Activated CD4-positive, alpha-beta T cell treated with anti-CD3 and anti-CD28 coated beads for 36 hours (primary cell): ENCODE measurements around the gene CFAP57. TPM values are rescaled to one million over a fixed set of nuclear protein-coding genes. Genes with fewer than 3 reads are reported as not detected.

Experiments used
- ATAC-seq: fragments of 200-7000 bp; cut with Tn5 transposase; one replicate; pipeline ENCODE4 v1.10.0; 2021; ENCODE audit warnings: mild to moderate bottlenecking, moderate library complexity
- CTCF ChIA-PET: fragments of 350-600 bp; sonication (Branson Sonifier 250); formaldehyde crosslinking; loops from one replicate; lab custom pipeline; 2021; ENCODE audit warnings: antibody characterized with exemption; lab: Charles Lee
- POLR2A ChIA-PET: fragments of 350-600 bp; sonication (Branson Sonifier 250); formaldehyde crosslinking; loops from one replicate; lab custom pipeline; 2021; ENCODE audit warnings: antibody characterized with exemption, inconsistent platforms; lab: Charles Lee
- DNase-seq: peaks from one replicate; pipeline ENCODE4 v3.0.0-alpha.2; 2020
- H3K27ac Mint-ChIP-seq: one replicate; pipeline ENCODE4 v1.8.0; 2021; ENCODE audit warnings: mixed read lengths
- H3K27me3 Mint-ChIP-seq: one replicate; pipeline ENCODE4 v1.8.0; 2021; ENCODE audit warnings: mixed read lengths
- H3K36me3 Mint-ChIP-seq: one replicate; pipeline ENCODE4 v1.8.0; 2021; ENCODE audit warnings: low read depth, mixed read lengths
- H3K4me1 Mint-ChIP-seq: one replicate; pipeline ENCODE4 v1.8.0; 2021; ENCODE audit warnings: mixed read lengths
- H3K4me3 Mint-ChIP-seq: one replicate; pipeline ENCODE4 v1.8.0; 2021; ENCODE audit warnings: mild to moderate bottlenecking, moderate library complexity, mixed read lengths
- H3K9me3 Mint-ChIP-seq: one replicate; pipeline ENCODE4 v1.8.0; 2021; ENCODE audit warnings: low read depth, mixed read lengths
- intact Hi-C, 2 experiments: fragments of 100-400 bp; cut with DNase I in 1 of 2; cut with micrococcal nuclease in 1 of 2; formaldehyde crosslinking; loops; one replicate each; pipeline versions ENCODE4 v1.14.2 to v1.15.1; 2022 to 2024; cut with DNase I, micrococcal nuclease
- microRNA-seq: library from miRNA; unstranded; fragments of <30 nt; microRNA quantifications from one replicate; pipeline ENCODE4 v1.2.0, GENCODE V29; 2021; ENCODE audit warnings: borderline replicate concordance
- total RNA-seq, 2 experiments: library from RNA; stranded (reverse); gene quantifications; one replicate each; pipeline ENCODE4 v1.2.3, GENCODE V29; 2021

The CFAP57 gene
- total RNA-seq, 2 experiments from 2014 or later = 0.11 TPM; not detected in 1

- no peaks in the 10 kb centered on the region for H3K27me3 Mint-ChIP-seq
These were observed 130.8 kb downstream of the CFAP57 start for GRCh38 chr1:43302721-43303470.

GRCh38 chr1:43303471-43304313, 131.6 kb downstream of the CFAP57 start:
- Mint-ChIP-seq H3K4me1 (no peaks in the 10 kb centered on the region), H3K9me3 (no peaks in the 10 kb centered on the region), H3K27ac (no peak overlapping the region), H3K27me3 (no peaks in the 10 kb centered on the region), H3K36me3 (no peaks in the 10 kb centered on the region), H3K4me3 (no peak overlapping the region)
- ChIA-PET POLR2A (no interaction called here), CTCF (interaction anchor here (0.8 to 1.3 kb wide), 2 partner anchors 26 to 59 kb away, joined by 3 to 4 read pairs; no protein-coding TSS in a partner anchor)
- intact Hi-C loops = no loop called here
- DNase-seq (no peak), ATAC-seq (no peak)

More at GRCh38 chr1:43302721-43303470, 130.8 kb downstream of the CFAP57 start:
- H3K27ac Mint-ChIP-seq = no peak overlapping the region
- ChIA-PET POLR2A (no interaction called here), CTCF (interaction anchor here (1.3 kb wide), 1 partner anchor 27 kb away, joined by 4 read pairs; no protein-coding TSS in a partner anchor)
- DNase-seq = no peak
- no peak overlapping the region for H3K4me3 Mint-ChIP-seq
- no peak for ATAC-seq
- no peaks in the 10 kb centered on the region for H3K36me3 Mint-ChIP-seq
- no peaks in the 10 kb centered on the region for H3K9me3 Mint-ChIP-seq
- H3K4me1 Mint-ChIP-seq = no peaks in the 10 kb centered on the region
- intact Hi-C loops = no loop called here

Small RNA genes lying within 50 kb of the gene (microRNA-seq; reads per million reads assigned to microRNA genes)
- 2.1 reads per million for gene MIR6733

Other genes starting within 250 kb of the CFAP57 start
- gene SLC2A1, start 213.5 kb upstream of the CFAP57 start, total RNA-seq = 100 to 1,000 TPM; 115 to 125 TPM
- 100 to 1,000 TPM; 100 to 114 TPM for gene EBNA1BP2, start within 50 bp of the CFAP57 start, total RNA-seq
- not detected for gene TMEM125, start 97.7 kb downstream of the CFAP57 start, total RNA-seq
- gene C1orf210, start 113.3 kb downstream of the CFAP57 start, total RNA-seq = not detected
- gene TIE1, start 128.7 kb downstream of the CFAP57 start, total RNA-seq = not detected
- not detected for gene MPL, start 165.5 kb downstream of the CFAP57 start, total RNA-seq
- gene CDC20, start 186.7 kb downstream of the CFAP57 start, total RNA-seq = 100 to 1,000 TPM; 158 to 163 TPM
- gene ELOVL1, start 195.7 kb downstream of the CFAP57 start, total RNA-seq = 10 to 100 TPM; 56.0 to 72.1 TPM
- 10 to 100 TPM; 32.3 to 36.6 TPM for gene MED8, start 217.5 kb downstream of the CFAP57 start, total RNA-seq
- 10 to 100 TPM; 33.6 to 36.3 TPM for gene SZT2, start 217.6 kb downstream of the CFAP57 start, total RNA-seq